ENCODE results near the gene PELI1.
"Not testable (repeated sequence)": the region's sequence is repeated elsewhere in the genome, so short reads cannot be mapped to it uniquely, and the experiment has no call there.

- TF ChIP-seq CTCF, POLR2A, EP300 (IDR thresholded peaks at IDR 0.05): not testable (repeated sequence)
These were observed 67.4 kb downstream of the PELI1 start for GRCh38 chr2:64076828-64077227.
